GM12872 (cell line): ENCODE measurements around the gene USP13.

Experiments
- TF ChIP-seq, protein P1 (sequence below): IDR thresholded peaks from 3 replicates; pipeline ENCODE4 v1.5.1; 2011; ENCODE audit warnings: low read depth, mild to moderate bottlenecking, low read length, moderate library complexity; ENCODE audit not compliant: insufficient read depth

The USP13 gene

DNA sequence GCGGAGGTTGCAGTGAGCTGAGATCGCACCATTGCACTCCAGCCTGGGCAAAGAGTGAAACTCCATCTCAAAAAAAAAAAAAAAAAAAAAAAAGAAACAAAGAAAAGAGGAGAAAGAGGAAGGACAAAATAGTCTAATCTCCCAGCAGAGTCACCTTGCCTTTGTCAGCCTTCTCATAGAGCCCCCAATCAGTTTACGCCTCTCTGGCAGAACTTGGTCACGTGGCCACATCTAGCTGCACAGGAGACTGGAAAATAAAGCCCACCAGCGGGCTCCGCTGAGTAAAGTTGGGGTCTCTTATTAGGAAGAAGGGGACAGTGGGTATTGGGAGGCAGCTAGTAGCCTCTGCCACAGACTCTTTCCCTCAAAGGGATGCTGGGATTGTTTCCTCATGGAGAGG is 41.9 kb downstream of the USP13 start:
- TF ChIP-seq, protein P1, sequence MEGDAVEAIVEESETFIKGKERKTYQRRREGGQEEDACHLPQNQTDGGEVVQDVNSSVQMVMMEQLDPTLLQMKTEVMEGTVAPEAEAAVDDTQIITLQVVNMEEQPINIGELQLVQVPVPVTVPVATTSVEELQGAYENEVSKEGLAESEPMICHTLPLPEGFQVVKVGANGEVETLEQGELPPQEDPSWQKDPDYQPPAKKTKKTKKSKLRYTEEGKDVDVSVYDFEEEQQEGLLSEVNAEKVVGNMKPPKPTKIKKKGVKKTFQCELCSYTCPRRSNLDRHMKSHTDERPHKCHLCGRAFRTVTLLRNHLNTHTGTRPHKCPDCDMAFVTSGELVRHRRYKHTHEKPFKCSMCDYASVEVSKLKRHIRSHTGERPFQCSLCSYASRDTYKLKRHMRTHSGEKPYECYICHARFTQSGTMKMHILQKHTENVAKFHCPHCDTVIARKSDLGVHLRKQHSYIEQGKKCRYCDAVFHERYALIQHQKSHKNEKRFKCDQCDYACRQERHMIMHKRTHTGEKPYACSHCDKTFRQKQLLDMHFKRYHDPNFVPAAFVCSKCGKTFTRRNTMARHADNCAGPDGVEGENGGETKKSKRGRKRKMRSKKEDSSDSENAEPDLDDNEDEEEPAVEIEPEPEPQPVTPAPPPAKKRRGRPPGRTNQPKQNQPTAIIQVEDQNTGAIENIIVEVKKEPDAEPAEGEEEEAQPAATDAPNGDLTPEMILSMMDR, result no peak

DNA sequence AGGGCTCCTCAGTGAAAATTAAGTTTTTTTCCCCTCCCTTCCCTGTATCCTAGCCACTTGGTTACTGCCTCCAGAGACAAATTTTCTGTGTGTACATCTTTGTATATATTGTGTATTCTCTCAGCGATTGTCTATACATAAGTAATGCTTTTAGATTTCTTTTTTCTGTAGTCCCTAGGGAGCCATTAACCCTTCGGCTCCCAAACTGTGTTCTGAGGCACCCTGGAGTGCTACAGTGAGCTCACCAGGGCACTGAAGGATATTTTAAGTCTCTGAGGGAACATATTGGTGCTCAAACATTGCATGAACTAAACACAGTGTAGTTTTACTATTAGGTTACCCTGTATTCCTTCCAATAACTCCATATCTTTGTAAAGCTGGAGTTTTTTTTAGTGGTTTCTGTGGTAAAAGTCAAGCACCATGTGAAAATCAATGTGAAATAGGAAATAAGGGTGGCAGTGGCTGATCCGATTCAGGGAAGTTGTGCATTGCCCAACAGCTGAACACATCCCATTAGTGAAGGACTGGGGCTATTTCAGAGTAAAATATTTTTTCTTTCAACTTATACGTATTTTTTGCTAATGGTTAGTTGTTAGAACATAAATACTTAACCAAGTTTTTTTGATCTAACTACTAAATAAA is 43.0 kb downstream of the USP13 start:
- TF ChIP-seq, protein P1, result no peak

DNA sequence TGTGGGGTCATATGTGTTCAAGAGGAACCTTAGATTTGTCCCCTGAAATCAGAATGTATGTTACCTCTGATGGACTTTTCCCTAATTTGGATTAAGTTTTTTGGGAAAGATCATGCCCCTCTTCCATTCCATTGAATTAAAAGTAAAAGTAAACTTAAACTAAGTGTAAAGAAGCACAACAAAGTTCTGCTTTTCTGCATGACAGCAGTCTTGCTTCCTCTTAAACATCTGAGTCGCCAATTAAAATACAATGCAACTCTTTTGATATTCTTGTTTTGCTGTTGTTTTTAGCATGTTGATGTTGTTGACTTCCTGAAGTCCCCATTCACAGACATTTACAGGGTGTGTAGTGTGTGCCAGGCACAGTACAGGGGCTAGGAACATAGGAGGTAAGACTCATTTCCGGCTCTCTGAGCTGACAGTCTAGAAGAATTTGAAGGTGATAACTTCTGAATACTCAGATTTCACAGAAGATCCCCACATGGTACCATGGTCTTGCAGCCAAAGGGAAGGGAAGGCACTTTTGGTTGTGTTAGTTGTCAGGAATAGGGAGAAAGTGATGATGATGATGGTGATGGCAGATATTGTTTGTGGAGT is 45.0 kb downstream of the USP13 start:
- TF ChIP-seq, protein P1, result no peak

DNA sequence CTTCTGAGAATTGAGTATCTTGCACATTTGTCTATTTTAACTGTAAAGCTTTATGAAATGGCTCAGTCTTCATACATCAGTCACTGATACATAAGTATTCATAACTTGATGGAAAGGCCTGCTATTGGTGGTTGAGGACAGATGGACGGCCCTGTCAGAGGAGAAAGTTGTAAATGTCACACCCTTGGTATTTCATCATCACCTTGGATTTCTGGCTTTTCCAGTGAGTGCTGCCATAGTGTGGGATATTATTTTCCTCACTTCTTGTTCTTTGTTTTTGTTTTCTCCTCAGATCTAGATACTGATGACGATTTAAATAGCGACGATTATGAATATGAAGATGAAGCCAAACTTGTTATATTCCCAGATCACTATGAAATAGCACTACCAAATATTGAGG is 47.9 kb downstream of the USP13 start:
- TF ChIP-seq, protein P1, result no peak

DNA sequence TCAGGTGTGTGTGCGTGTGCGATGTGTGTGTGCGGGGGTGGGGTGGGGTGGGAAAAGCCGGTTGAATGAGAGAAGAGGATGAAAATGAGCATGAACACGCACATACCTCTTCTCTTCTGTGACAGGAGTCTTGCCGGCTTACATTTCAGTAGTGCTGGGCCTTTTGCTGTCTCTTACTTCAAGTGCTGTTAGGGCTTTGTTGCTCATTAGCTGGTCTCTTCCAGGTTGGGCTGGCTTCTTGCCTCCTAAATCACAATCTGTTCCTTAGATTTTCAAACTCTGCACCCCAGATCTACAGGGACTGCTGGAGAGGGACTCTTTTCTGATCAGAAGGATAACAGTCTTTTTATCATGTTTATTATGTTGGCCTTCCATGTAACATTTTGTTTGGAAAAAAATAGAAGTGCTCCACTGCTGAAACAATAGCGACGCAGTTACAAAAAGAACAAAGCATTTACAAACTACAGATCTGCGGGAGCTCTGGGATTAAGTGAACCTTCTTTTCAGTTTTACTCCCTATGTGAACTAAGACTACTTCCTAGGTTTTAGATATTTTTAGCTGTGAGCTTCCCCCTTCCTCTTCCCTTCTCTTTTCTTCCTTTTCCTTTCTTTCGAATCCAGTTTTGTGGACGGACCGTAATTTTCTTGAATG is 48.5 kb downstream of the USP13 start:
- TF ChIP-seq, protein P1, result no peak

DNA sequence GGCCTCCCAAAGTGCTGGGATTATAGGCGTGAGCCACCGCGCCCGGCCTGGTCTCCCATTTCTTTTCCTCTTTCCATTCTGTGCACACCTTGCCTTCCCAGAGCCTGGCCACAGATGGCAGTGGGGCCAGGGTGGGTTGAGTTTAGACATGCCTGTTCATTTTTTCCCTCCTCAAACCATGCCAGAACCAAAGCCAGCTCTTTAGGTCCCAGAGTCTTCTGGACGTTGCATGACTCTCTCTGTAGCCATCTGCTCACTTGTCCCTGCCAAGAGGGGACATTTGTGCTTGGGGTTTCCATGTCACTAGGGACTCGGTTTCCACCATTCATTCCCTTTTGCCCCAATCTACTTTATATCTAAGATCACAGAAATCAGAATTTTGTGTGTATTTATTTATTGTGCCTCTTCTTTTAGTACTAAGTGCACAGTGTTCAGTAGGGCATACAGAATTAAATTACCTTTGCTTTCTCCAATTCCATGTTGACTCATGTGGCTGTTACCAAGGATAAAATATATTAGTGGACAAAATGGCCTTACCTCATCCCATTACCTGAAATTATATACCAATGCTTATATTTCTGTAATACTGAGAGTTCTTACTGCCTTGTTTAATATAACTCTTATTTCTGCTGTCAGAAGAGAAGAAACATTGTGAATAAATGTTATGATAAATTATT is 49.6 kb downstream of the USP13 start:
- TF ChIP-seq, protein P1, result no peak

DNA sequence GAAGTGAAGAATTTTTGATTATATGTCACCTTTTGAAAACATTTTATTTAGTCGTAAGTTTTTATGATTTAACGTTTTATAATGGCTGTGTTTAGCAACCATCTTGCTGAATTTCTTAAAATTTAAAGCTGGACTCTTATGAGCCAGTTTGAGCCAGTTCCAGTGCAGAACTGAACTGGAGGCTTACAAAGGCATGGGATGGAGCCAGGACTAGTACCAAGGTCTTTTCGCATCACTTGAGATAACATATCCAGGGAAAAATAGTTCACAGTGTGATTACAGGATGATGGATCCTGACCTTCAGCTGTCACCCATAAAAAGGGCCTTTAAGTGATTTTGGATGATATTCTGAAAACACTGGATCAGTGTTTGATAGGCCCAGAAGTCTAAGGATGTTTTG is 51.0 kb downstream of the USP13 start:
- TF ChIP-seq, protein P1, result no peak
